NCI-H1092 treated with DMSO at 0.1 percent for 48 hours (cell line): ENCODE data around the gene KRT79.

Source experiments
- DNase-seq: peaks from one replicate; lab custom pipeline; 2025; lab: John Stamatoyannopoulos, UW

KRT79 gene

DNA sequence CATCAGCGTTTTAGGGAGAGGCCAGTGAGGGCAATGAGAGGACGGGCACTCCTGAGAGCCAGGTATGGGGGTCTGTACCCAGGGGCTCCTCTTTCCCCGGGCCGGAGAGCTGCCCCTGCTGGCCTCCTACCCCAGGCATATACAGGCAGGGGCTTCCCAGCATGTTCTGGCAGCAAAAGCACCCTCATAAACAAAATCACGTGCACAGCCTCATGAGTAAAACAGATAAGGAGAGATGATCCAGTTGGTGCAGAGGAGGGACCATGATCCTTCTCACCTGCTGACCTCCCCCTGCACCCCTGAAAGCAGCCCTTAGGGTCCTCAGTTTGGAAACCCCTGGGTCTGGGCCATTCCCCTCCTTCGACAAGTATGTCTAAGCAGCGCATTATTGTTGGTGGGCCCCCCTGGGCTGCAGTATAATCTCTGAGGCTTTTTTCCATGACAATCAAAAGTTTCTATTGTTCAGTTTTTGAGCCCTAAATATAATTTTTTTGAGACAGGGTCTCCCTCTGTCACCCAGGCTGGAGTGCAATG, 15.2 kb downstream of the KRT79 start:
- no peak for DNase-seq

DNA sequence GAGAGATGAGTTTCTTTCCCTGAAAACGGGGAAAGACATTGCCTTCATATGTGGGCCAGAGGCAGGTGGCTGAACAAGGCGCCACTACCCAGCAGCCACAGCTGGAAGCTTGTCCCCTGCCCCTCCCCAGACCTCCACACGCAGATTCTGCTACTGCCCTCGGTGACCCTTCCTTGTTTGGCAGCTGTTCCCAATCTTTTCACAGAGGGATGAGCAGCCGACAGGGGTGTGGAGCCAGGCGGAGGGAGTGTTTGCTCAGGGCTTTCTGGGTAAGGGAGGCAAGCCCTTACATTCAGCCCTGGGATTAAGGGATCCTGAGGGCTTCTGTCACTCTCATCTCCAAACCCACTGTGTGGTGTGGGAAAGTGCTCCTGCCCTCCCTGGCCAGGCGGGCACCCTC, 15.7 kb downstream of the KRT79 start:
- DNase-seq = peak; percentile 44

DNA sequence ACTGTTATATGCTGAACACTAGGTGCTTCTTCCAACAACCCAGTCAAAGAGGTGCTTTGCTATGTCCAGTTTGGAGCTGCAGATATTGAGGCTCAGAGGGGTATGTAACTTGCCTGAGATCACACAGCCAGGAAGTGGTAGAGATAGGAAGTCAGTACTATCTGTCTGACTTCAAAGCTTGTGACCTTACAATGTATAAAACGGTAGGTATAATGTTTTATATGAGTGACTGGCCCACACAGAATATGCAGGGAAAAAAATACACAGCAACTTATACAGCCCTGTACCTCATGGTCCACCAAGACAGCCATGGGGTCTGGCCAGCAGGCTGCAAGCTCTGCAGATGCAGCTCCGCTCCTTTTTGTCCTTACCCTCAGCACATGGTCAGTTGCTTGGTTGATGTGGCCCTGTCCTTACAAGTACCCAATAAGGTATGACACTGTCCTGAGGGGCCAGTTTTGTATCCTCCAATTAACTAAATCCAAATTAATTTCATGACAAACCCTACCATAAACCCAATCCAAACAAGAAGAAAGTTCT, 16.3 kb downstream of the KRT79 start:
- no peak for DNase-seq

DNA sequence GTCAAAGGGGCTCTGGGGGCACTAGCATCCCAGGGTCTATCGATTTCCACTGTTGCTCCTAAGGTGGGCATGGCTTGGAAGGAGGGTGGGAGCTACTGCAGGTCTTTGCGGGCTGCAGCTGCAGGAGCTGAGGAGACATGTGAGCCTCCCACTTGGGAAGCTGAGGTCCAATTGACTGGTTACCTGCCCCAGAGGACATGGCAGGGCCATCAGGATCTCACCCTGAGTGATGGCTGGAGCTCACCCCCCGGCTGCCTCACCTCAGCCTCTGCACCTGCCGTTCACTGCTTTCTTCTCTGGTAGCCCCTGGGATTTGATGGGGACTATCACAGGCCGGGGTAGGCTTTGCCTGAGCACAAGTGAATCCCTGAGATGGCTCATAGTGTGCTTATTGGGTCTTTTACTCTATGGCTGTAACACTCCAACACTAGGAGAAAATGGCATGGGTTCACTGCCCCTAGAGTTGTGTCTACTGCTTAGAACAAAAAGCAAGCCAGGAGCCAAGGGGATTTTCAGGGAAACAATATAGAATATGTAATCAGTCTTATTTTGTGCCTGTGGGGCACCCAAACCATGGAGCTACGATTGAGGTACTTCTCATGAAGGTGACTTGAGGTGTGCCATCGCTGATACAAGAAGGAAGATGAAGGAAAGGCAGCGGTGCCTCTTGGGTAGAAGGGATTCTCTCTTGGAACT, 17.0 kb downstream of the KRT79 start:
- DNase-seq = no peak

DNA sequence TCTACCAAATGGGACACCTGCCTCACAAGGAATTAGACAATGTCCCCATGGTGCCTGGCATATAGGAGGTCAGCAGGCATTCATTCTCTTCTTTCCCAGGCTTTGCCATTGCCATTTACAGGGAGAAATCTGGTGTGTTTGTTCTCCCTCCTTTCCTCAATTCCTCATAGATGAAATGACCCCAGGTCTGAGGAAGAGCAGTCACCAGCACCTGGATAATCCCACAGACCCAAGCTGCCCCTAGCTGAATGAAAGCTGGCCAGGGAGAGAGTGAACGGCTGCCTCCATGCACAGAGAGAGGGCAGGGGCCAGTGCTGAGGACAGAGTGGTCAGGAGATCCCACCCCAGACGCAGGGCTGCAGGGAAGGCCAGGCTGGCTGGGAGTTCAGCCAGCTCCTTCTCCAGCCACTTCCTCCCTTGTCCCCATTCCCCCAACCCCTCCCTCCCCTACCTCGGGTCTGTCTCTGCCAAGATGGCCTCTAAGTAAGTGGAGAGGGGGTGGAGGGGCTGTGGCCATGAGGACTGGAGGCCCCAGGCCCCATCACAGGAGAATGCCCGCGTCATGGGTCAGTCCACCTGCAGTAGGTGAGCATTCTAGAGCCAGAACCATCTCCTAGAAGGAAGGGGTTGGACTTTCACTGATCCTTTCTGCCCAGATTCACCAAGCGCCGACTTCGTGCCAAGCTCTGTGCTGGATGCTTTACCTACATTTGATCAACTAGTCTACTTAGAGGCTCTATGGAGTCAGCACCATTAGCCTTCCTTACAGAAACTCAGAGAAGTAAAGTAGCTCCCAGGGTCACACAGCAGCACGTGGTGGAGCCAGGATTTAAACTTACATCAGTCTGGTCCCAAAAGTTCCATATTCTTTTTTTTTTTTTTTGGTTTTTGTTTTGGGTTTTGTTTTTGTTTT, 18.2 kb downstream of the KRT79 start:
- no peak for DNase-seq

DNA sequence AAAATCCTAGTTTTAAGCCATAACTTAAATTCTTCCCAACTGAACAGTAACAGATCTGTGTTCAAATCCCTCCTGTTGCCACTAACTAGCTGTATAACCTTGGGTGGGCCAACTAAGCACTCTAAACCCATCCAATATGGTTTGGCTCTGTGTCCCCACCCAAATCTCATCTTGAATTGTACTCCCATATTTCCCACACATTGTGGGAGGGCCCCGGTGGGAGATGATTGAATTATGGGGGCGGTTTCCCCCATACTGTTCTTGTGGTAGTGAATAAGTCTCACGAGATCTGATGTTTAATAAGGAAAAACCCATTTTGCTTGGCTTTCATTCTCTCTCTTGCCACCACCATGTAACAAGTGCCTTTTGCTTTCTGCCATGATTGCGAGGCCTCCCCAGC, 18.9 kb downstream of the KRT79 start:
- no peak for DNase-seq

DNA sequence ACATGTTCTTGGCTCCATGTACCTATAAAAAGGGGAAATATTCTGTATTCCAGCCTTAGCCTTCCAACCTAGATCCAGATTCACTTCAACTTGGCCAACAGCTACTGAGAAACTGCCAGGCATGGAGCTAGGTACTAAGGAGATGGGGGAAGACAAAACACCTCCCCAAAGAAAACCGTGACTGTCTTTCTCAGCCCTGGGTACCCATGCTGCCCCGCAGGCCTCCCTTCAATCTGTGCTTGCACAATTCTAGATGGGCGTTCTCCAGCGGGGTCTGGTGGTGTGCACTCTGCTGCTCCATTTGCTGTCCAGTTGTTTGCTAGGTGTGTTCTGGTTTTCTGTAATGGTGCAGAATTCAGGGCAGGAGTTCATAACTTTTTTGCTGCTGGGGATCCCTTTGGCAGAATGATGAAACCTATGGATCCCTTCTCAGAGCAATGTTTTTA, 19.4 kb downstream of the KRT79 start:
- DNase-seq = no peak

DNA sequence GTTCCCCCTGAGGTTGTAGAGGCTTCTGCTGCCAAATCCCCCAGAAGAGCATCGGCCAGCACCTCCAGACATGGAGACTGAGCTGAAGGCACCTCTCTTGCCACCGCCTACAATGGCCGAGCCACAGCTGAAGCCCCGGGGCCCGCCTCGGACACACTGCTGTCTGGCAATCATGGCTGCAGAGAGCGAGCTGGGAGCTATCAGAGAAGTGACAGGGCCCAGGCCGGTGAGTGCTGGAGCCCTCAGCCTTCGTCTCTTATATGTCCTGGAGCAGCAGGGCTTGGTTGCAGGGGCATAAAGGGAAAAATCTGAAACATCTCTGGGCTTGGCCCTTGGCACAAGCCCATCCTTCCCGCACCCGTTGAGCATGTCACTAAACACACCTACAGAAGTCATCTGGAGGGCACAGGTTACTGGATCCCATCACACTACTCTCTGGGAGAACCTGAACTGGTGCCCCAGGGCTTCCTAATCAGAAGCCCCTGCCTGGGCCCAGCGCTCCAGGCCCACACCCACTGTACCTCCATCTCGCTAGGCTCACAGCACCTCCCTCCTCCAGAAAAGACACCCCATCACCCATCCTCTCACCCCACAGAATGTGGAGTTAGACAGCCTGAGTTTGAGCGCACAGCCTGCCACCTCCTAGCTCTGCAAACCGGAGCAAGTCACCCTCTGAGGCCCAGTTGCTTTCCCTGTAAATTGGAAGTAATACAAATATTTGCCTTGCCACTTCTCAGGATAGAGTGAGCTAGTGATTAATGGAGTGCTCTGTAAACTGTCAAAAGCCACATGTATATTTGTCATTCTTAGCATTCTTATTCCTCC, 20.0 kb downstream of the KRT79 start, which contains the start of gene KRT4:
Gene KRT4, minus strand, starts transcription at position 232 of the 825 bp plus-strand sequence. Its CDS starts 58 bp downstream, at position 174.
- peak; percentile 13 for DNase-seq

DNA sequence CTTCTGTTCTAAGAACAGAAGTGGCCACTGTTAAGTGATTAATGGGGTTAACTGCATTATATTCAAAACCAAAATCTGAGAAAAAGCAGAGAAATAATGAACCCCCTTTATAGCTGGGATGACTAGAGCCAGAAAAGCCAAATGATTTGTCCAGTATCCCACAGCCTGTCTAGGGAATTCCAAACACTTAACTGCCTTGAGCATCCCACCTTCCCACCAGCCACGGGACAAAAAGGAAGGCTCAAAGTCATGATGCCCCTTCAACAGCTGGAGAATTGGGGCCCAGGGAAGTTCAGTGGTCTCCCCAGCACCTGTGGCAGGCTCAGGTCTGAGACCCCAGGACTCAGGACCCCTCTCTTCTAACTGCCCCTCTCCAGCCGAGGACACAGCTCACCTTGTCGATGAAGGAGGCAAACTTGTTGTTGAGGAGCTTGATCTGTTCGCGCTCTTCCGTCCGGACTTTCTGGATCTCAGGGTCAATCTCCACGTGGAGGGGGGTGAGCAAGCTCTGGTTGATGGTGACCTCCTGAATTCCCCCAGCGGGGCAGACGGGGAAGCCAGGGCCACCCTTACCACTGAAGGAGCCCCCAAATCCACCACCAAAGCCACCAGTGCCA, 20.8 kb downstream of the KRT79 start:
- no peak for DNase-seq

DNA sequence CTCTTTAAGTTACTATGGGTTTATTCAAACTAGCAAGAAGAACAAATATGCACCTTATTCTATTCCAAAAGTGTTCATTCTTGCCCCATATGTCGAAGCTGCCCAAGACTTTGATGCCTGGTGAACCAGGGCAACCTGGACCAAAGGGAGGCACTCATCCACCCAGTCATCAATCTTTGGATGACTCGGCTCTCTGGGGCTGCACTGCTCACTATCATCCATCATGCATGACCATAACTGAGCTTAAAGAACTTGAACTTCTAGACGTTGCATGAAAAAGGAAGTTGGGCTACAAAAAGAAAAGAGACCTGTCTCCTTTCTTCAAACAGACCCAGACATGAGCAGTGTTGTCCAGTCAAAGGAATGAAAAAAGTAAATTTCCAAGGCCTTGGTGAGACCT, 21.4 kb downstream of the KRT79 start:
- no peak for DNase-seq

DNA sequence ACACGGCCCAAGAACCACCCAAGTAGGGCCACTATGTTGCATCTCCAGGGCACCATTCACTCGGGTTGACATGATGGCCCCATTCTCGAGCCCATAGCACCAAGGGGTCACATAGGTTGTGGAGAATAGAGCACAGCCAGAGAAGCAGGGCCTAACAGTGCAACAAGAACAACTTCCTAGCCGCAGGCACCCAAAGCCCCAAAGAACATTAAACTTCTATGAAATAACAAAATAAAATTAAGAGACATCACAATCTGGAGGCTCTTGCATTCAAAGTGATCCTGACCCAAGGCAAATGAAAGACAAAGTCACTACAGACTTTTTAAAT, 22.1 kb downstream of the KRT79 start:
- DNase-seq = no peak

DNA sequence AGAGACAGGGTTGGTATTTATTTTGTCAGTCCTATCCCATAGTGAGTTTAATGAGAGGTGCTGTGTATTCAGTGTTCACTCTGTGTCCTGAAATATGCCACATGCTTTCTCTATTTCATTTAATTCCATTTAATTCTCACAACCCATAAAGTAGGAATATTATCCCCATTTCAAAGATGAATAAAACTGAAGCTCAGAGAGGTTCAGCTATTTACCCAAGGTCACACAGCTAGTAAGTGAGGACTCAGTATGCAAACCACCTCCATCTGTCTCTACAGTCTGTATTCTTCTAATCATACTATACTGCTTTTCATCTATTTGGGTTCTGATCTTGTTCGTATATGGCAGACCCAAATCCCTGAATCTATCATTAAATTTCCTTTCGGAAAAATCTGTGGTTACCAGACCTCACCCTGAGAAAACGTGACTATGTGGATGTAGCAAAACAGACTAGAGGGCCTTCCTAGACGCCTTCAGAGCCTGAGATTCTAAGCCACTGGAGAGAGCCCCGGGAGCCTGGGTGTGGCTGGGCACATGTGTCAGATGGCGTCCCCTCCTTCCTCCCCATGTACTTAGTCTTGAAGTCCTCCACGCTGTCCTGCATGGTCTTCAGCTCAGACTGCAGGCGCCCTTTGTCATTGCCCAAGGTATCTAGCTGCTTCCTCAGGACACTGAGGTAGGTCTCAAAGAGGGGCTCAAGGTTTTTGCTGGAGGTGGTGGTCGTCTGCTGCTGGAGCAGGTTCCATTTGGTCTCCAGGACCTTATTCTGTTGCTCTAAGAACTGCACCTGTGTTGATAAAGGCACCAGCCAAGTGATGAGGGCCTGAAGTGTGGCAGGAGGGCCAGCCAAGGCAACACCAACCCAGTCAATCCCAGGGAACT, 22.7 kb downstream of the KRT79 start:
- no peak for DNase-seq

DNA sequence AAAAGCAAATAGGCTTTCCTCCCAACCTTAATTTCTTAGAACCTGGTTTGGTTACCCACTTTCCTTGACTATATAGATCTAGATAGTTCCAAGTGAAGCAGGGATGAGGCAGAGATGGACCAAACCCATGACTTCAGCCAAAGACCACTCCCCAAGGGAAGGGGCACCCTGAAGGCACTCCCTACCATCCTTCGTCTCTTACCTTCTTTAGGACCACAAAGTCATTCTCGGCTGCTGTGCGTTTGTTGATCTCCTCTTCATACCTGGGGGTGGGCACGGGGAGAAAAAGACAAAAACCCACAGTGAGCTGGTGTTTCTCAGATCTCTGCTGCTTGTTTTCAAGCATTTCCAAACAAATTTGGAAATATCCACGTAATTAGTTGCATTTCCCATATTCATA, 23.6 kb downstream of the KRT79 start:
- no peak for DNase-seq

DNA sequence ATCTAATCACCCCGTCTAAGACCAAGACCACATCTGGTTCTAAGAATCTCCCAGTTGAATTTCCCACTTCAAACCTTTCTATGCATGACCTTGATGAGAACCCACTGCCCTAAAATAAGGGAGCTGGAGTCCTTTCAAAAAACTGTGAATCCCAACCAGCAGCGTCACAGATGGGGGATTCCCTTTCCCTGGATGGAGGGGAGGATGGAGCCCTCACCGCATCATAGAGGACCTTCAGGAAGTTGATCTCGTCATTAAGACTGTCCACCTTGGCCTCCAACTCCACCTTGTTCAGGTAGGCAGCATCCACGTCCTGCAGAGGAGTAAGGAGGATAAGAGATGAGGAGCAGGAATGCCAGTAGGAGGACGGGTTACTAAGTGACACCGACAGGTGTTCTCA, 24.9 kb downstream of the KRT79 start:
- DNase-seq = no peak

DNA sequence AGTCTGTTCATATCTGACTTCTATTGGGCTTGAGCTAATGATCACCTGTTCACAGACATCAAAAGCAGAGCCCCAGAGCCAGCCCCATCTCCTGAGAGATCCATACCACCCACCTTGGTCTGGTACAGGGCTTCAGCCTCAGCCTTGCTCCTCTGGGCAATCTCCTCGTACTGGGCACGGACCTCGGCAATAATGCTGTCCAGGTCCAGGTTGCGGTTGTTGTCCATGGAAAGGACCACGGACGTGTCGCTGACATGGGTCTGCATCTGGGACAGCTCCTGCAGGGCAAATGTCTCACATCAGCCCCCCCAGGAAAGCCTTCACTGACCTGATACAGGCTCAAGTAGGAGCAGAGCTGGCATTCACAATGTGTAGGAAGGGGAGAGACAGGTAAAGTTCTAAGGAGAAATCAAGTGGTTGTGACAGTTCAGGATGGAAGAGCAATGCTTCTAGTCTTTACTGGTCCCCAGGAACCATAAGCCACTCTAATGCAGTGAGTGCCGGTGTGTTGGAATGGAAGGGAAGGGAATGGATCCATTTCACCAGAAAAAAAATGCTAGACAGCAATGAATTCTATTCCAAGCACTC, 25.4 kb downstream of the KRT79 start:
- DNase-seq = no peak

DNA sequence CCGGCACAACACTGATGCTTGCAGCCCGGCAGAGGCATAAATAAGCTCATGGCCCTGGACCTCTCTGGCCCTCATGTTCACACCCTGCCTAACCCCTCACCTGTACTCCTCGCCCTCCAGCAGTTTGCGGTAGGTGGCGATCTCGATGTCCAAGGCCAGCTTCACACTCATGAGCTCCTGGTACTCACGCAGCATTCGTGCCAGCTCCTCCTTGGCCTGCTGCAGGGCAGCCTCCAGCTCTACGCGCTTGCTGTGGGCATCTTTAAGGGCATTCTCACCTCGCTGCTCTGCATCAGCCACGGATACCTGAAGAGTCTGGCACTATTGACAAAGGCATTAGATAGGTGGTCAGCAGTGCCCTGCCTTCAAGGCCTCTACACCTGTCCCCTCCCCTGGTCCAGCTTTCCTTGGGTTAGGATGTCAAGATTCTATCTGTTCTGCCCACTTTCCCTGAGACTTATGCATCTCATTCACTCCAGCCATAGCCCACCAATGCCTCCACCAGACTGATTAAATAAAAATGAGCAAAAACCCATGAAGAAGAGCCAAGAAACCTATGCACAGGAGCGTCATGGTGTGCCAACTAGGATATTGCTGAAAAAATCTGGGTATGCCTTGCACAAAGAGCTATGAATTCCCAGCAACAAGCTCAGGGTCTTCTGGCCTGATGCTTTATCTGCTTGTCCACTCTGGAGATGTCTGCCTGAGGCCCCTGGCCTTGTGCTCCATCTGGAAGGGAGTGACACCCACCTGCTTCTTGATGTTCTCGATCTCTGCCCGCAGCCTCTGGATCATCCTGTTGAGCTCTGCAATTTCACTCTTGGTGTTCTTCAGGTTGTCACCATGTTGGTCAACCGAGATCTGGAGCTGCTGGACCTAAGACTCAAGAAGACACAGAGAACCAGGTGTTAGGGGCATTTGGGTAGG, 26.3 kb downstream of the KRT79 start:
- no peak for DNase-seq

DNA sequence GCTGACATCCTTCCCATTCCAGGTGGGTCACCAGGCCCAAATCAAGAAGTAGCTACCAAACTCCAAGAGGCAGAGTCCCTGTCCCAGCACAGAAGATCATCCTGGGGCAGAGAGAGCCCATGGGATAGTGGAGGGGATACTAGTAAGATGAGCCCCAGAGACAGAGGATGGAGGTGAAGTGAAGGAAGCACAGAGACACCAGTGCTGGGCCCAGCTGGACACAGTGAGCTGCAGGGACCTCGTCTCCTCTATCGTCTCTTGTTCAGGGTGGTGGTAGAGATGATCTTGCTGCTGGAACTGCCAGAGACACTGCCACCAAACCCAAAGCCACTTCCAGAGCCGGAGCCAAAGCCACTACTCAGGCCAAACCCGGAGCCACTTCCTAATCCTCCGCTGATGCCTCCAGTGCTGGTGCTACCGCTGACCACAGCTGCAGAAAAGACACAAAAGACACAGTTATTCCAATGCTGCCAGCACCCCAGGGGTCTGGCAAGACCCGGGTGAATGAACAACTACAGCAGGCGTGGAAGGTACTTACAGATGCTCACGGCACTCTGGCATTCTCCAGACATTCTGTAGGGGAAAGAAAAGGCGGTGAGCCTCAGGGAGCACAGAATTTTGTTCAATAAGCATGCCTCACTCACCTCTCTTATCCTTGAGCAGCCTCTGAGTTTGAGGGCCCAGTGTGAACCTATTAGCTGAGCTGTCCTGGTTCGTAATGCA, 27.1 kb downstream of the KRT79 start:
- no peak for DNase-seq

DNA sequence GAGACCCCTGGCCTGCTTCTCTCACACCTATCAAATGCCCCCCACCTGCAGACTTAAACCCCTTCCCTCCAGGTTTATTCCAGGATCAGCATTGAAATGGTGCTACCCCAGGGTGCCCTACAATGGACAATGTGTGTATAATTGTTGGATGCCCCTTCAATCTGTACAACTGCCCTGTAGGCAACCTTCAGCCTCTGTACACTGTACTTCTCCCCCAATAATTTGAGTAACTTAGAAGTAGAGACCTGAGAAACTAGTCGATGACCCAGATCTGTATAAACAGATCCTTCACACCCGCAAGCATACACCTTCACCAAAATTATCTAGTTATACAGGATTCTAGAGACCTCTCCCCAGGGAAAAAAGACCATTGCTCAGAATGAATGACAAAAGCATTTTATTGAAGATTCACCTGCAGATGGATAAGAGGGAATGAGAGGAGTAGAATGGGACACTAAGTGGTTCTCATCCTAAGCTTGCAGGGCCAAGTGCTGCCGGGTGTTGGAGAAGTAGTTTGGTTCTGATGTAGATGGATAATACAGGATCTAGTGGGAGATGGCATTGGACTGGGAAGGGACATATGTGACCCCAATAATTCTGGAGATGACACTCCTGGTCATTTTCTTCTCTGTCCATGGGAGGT, 27.8 kb downstream of the KRT79 start:
- no peak for DNase-seq
